GM12892 (cell line): ENCODE results near the gene DGKI.

Experiments
- POLR2AphosphoS5 ChIP-seq: IDR thresholded peaks from 2 replicates; pipeline ENCODE4 v1.6.1; 2011; ENCODE audit warnings: low read depth, low read length, control low read depth
- TAF1 ChIP-seq: IDR thresholded peaks from 2 replicates; pipeline ENCODE4 v1.6.1; 2011; ENCODE audit warnings: low read depth, mild to moderate bottlenecking, control low read depth, low read length, borderline replicate concordance

GRCh38 chr7:137674551-137675409 is 172.0 kb downstream of the DGKI start:
- TF ChIP-seq POLR2AphosphoS5: no peak
- TF ChIP-seq TAF1: no peak
